Upper lobe of left lung (tissue), 6 donors: ENCODE measurements around the gene FCAMR. TPM values are rescaled to one million over a fixed set of nuclear protein-coding genes. Genes with fewer than 3 reads are reported as not detected.

Experiments
- ATAC-seq, 2 donors: fragments of 200-7000 bp; cut with Tn5 transposase; one replicate each; pipeline ENCODE4 v1.9.1; 2022; ENCODE audit warnings: mild to moderate bottlenecking in 2 of 2, moderate library complexity in 2 of 2; ENCODE audit not compliant: low FRiP score in 2 of 2
- DNase-seq, 2 donors: peaks; one replicate each; pipeline ENCODE4 v3.0.0-alpha.2; 2019 to 2020
- H3K27ac ChIP-seq, 4 donors: fragments of 200-600 bp; sonication (generic); one replicate each; pipeline ENCODE4 v1.5.1; 2016 to 2019
- H3K27me3 ChIP-seq, 4 donors: fragments of 200-600 bp; sonication (generic); one replicate each; pipeline ENCODE4 v1.5.1; 2017 to 2019
- H3K36me3 ChIP-seq, 4 donors: fragments of 200-600 bp; sonication (generic); one replicate each; pipeline ENCODE4 v1.5.1; 2016 to 2019
- H3K4me1 ChIP-seq, 4 donors: fragments of 200-600 bp; sonication (generic); one replicate each; pipeline ENCODE4 v1.5.1; 2018 to 2019
- H3K4me3 ChIP-seq, 4 donors: fragments of 200-600 bp; sonication (generic); one replicate each; pipeline ENCODE4 v1.5.1; 2017 to 2019; ENCODE audit warnings: mild to moderate bottlenecking in 2 of 4, moderate library complexity in 1 of 4
- H3K9me3 ChIP-seq, 4 donors: fragments of 200-600 bp; sonication (generic); one replicate each; pipeline ENCODE4 v1.5.1; 2018 to 2019
- CTCF ChIP-seq, 6 experiments: fragments of 450-650 bp in 4 of 6; fragments of 200-600 bp in 2 of 6; sonication (generic) in 2 of 6; IDR thresholded peaks; one replicate each; pipeline ENCODE4 v1.5.1; 2016 to 2019; ENCODE audit warnings: antibody characterized with exemption in 6 of 6
- EP300 ChIP-seq, 4 donors: sonication (generic); formaldehyde crosslinking; IDR thresholded peaks; one replicate each; pipeline ENCODE4 v1.5.1; 2017; ENCODE audit warnings: antibody characterized with exemption in 4 of 4, control low read depth in 2 of 4
- POLR2A ChIP-seq, 4 donors: fragments of 450-650 bp; IDR thresholded peaks; one replicate each; pipeline ENCODE4 v1.5.1; 2016 to 2017; ENCODE audit warnings: antibody characterized with exemption in 4 of 4, mild to moderate bottlenecking in 2 of 4
- POLR2AphosphoS5 ChIP-seq, 2 donors: sonication (generic); formaldehyde crosslinking; IDR thresholded peaks; one replicate each; pipeline ENCODE4 v1.5.1; 2017; ENCODE audit warnings: antibody characterized with exemption in 2 of 2
- WGBS, 2 donors: methylation state at CpG; one replicate each; pipeline ENCODE4 v1.1.5; 2017 to 2018; 5-methylcytosine and 5-hydroxymethylcytosine counted together
- total RNA-seq, 6 donors: library from RNA; depleted of rRNA in 4 of 6; stranded (reverse); fragments of >200 nt in 4 of 6; gene quantifications; one replicate each; pipeline versions ENCODE4 v1.1.0 to v1.2.1, GENCODE V29; 2016 to 2021
- donor health status: DM: no; HTN: no; CAD: no; lungs with moderate emphysema.
- donor health status: DM: no; HTN: yes; CAD: no; lungs with severe emphysema.

The FCAMR gene
- total RNA-seq, 6 donors from 2014 or later = 7.3 TPM; not detected in 5

GRCh38 chr1:206940588-206940936, 29.7 kb downstream of the FCAMR start:
- Histone ChIP-seq H3K27me3 (no peaks in the 10 kb centered on the region), H3K4me3 (no peak overlapping the region), H3K27ac (peak overlapping the region in 1 of 4 donors; percentile 30), H3K9me3 (no peaks in the 10 kb centered on the region), H3K4me1 (peaks cover 0 to 19% (median 7%) of the 10 kb centered on the region in 4 donors), H3K36me3 (peaks cover 0 to 7% (median 0%) of the 10 kb centered on the region in 4 donors)
- DNase-seq (no peak), ATAC-seq (no peak)
- TF ChIP-seq POLR2AphosphoS5 (IDR thresholded peaks at IDR 0.05) (no peak), POLR2A (IDR thresholded peaks at IDR 0.05) (no peak), CTCF (IDR thresholded peaks at IDR 0.05) (no peak), EP300 (IDR thresholded peaks at IDR 0.05) (no peak)
- 89 to 95% methylated on average over 3 of the region's 3 CpGs for WGBS, 2 donors

GRCh38 chr1:206939841-206940587, 30.2 kb downstream of the FCAMR start:
- DNase-seq (no peak), ATAC-seq (no peak)
- no peak overlapping the region for H3K27ac ChIP-seq
- H3K4me1 ChIP-seq = peaks cover 0 to 19% (median 7%) of the 10 kb centered on the region in 4 donors
- H3K36me3 ChIP-seq = peaks cover 0 to 7% (median 0%) of the 10 kb centered on the region in 4 donors
- 75 to 79% methylated on average over 9 of the region's 9 CpGs for WGBS, 2 donors
- no peaks in the 10 kb centered on the region for H3K9me3 ChIP-seq
- no peaks in the 10 kb centered on the region for H3K27me3 ChIP-seq
- H3K4me3 ChIP-seq = no peak overlapping the region
- no peak for TF ChIP-seq EP300 (IDR thresholded peaks at IDR 0.05)
- no peak for TF ChIP-seq CTCF (IDR thresholded peaks at IDR 0.05)
- TF ChIP-seq POLR2AphosphoS5 (IDR thresholded peaks at IDR 0.05) = no peak
- no peak for TF ChIP-seq POLR2A (IDR thresholded peaks at IDR 0.05)

- Histone ChIP-seq H3K36me3 (peaks cover 0 to 7% (median 0%) of the 10 kb centered on the region in 4 donors), H3K4me1 (peaks cover 0 to 19% (median 7%) of the 10 kb centered on the region in 4 donors), H3K9me3 (no peaks in the 10 kb centered on the region), H3K4me3 (no peak overlapping the region), H3K27ac (no peak overlapping the region), H3K27me3 (no peaks in the 10 kb centered on the region)
- WGBS, 2 donors = 91 to 94% methylated on average over 2 to 13 of the region's 13 CpGs
- DNase-seq = no peak
- TF ChIP-seq CTCF (IDR thresholded peaks at IDR 0.05) (no peak), POLR2A (IDR thresholded peaks at IDR 0.05) (peak in 1 of 4 donors; percentile 11)
- no peak for ATAC-seq
Measured at GRCh38 chr1:206939131-206939530, 31.1 kb downstream of the FCAMR start.

GRCh38 chr1:206937425-206937824, 32.8 kb downstream of the FCAMR start:
- Histone ChIP-seq H3K4me3 (no peak overlapping the region), H3K4me1 (peaks cover 0 to 19% (median 4%) of the 10 kb centered on the region in 4 donors), H3K27ac (no peak overlapping the region), H3K36me3 (peaks cover 0 to 7% (median 0%) of the 10 kb centered on the region in 4 donors), H3K9me3 (no peaks in the 10 kb centered on the region), H3K27me3 (no peaks in the 10 kb centered on the region)
- WGBS, 2 donors = 88 to 98% methylated on average over 5 to 6 of the region's 6 CpGs
- no peak for TF ChIP-seq POLR2A (IDR thresholded peaks at IDR 0.05)
- no peak for TF ChIP-seq EP300 (IDR thresholded peaks at IDR 0.05)
- no peak for TF ChIP-seq POLR2AphosphoS5 (IDR thresholded peaks at IDR 0.05)
- TF ChIP-seq CTCF (IDR thresholded peaks at IDR 0.05) = no peak
- DNase-seq (no peak), ATAC-seq (peak in 1 of 2 donors; percentile 65)
